HG02678 (cell line): ENCODE data around the gene TTBK2.
"Not testable (repeated sequence)": the region's sequence is repeated elsewhere in the genome, so short reads cannot be mapped to it uniquely, and the experiment has no call there.

Experiments
- ATAC-seq: cut with Tn5 transposase; IDR thresholded peaks from one replicate; pipeline ENCODE4 v1.9.1; 2021; ENCODE audit warnings: mild to moderate bottlenecking, moderate library complexity; ENCODE audit not compliant: unreplicated experiment

TTBK2 gene

GRCh38 chr15:42766109-42766508 lies 154.5 kb downstream of the TTBK2 start:
- not testable (repeated sequence) for ATAC-seq

DNA sequence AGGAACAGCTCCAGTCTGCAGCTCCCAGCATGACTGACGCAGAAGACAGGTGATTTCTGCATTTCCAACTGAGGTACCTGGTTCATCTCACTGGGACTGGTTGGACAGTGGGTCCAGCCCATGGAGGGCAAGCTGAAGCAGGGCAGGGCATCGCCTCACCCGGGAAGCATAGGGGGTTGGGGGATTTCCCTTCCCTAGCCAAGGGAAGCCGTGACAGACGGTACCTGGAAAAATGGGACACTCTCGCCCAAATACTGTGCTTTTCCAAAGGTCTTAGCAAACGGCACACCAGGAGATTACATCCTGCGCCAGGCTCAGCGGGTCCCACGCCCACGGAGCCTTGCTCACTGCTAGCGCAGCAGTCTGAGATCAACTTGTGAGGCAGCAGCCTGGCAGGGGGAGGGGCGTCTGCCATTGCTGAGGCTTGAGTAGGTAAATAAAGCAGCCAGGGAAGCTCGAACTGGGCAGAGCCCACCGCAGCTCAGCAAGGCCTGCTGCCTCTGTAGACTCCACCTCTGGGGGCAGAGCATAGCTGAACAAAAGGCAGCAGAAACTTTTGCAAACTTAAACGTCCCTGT lies 156.3 kb downstream of the TTBK2 start:
- ATAC-seq: not testable (repeated sequence)

GRCh38 chr15:42761813-42762212 lies 158.8 kb downstream of the TTBK2 start:
- not testable (repeated sequence) for ATAC-seq

- no peak for ATAC-seq
Measured at GRCh38 chr15:42760759-42761158, 159.8 kb downstream of the TTBK2 start.

DNA sequence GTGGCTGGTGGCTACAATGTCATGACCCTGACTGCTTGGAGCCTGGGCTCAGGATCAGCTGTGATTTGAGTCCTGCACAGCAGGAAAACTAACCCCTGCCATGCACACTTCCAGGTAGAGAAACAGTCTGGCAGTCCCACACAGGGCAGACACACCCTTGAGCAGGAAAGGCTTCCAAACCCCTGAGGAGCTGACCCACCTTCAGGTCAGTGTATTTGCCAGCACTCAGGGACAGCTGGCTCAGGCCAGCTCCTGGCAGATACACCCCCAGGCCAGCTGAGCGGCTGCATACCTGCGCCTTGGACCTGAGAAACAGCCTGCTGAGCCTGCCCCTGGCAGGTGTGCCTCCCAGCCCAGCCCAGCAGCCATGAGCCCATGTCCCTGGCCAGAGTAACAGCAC lies 161.5 kb downstream of the TTBK2 start:
- ATAC-seq: no peak

DNA sequence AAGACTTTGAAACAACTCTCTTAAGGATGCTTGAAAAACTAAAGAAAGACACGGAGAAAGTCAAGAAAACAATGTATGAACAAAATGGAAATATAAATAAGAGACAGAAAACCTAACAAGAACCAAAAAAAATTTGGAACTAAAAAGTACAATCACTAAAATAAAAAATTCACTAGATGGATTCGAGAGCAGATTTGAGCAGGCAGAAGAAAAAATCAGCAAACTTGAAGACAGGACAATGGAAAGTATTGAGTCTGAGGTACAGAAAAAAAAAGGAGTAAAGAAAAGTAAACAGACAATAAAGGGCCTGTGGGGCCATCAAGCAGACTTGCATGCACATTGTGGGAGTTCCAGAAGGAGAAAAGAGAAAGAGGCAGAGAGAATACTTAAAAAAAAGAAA lies 170.3 kb downstream of the TTBK2 start:
- ATAC-seq: no peak

DNA sequence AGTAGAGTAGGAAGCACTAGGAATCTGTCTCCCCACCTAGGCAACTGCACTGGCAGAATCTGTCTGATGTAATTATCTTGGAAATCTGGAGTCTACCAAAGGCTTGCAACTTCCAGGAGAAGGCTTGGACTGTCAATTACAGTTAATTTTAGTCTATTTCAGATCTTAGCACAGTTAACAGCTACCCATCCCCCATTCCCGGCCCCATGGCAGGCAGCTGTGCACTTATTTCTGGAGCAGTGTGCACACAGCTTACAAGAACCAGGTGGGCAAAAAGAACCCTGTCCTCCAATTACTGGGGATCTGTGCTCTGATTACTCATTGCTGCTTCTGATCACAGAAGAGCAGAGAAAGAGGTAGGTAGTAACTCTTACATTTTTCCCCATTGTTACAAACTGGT lies 171.3 kb downstream of the TTBK2 start:
- no peak for ATAC-seq

DNA sequence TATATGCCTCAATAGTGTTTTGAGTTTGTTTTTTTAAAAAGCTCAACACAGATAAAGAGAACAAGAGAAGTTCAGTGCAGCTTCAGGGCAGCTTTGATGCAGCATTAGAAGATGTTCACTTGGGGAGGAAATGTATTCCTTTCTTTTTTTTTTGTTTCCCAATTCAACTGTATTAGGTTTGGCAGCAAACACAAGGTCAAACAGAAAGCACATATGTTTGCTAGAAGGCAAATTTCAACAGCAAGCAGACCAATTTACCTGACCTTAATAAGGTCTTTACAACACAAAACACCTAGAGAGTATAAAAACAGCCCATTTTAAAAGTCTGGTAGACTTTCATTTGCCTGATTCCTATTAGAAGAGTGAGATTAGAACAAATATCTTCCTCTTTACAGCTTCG lies 176.4 kb downstream of the TTBK2 start:
- ATAC-seq: no peak

GRCh38 chr15:42742149-42742548 lies 178.4 kb downstream of the TTBK2 start:
- ATAC-seq: no peak

DNA sequence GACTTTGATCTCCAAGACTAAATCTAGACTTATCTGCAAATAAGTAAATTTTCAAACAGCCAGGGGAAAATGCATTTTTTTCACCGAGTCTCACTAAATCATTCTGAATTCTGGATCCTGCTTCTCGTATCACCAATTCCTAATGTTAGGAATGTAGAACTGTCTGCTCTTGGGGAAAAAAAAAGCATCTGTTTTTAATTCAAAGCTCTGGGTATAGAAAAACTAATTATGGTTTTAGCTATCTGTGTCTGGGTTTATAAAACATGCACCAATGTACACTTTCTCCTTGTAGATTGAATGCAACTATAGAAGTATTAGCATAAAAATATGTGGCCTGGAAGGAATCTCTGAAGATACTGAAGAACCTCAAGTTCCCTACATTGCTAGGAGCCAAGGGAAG lies 178.9 kb downstream of the TTBK2 start:
- ATAC-seq: no peak

- no peak for ATAC-seq
Measured at GRCh38 chr15:42737529-42738328, 182.8 kb downstream of the TTBK2 start.

- peak; percentile 89 for ATAC-seq
Measured at GRCh38 chr15:42736793-42737528, 183.6 kb downstream of the TTBK2 start, which contains the start of gene CDAN1. Gene CDAN1 (minus strand): TSS chr15:42737128. CDS start chr15:42737102, 26 bp downstream.

DNA sequence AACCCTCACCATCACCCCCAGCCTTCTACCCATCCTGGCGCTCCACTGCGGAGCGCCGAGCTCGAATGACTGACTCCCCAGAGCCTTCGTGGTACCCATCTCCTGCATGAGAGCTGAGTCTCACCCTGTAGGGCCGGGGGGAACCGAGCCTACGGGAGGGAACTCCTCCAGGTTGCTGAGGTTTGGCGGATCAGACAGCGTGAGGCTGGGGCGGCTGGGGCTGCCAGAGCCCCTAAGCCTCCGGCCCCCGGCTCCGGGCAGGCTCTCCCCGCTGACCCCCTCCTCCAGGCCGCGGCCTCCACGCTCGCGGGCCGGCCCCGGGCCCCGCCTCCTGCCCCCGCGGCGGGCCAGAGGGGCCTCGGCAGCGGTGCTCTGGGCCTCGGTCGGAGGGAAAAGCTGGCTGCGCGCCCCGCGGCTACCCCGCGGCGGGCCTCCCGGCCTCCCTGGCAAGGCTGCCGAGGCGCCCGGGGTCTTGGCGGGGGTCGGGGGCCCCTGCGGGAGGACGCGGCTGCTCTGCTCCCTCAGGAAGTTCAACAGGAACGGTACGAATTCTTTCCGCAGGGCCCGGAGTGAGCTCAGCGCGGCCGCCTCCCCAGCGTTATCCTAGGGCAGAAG lies 184.3 kb downstream of the TTBK2 start:
- ATAC-seq: peak; percentile 25

DNA sequence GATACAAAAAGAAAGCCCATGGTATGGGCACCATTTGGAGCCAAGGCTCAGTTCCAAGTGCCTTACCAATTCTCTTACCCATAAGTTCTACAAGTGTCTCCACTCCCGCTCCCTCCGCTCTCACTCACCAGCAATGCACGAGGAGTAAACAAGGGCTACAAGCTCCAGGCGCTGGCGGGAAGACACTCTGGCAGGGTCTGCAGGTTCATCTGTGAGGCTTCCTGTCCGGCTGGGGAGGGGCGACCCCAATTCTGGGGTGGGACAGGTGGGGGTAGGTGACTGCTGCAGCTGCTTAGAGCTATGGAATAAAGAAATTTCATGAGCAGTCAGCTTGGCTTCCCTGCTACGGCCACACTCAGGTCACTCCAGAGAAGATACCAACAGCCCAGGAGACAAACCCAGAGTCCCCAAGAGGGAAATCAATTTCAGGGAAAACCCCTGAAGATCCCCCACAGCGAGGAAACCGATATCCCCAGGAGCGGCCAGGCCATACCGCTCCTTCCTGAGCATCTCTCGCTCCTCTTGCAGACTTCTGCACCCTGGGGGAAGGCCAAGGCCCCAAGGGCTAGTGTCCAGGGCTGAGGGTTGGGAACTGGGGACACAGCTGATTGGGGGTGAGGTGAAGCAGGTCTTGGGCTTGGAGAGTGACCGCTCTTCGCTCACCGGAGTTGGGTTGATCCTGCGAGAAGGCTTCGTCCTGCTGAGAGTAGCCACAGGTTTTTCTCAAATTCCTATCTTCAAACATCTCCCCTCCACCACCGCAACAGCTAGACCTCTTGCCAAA lies 185.0 kb downstream of the TTBK2 start:
- ATAC-seq: no peak

DNA sequence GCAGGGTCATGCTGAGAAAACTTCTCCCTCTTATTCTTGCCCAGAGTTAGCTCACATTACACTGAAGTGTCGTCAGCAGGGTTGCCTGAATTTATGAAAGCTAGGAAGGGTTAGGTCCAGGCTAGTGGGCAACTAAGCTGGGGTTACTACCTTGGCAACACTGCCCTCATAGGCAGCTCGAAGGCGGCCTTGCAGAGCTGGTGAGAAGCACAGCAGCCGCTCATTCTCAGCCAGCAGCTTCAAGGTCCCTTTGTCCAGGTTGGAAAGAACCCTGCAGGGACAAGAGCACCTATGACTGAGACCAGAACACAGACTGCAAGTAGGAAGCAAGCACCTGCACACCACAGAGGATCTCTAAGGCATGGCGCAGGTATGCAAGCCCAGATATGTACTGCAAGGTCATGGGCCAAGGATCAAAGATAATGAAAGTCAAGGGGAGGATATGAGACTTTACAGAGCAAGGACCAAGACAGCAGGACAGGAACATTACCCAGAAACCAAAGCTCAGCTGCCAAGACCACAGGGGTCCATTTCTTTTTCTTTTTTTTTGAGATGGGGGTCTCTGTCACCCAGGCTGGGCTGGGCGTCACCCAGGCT lies 186.4 kb downstream of the TTBK2 start:
- ATAC-seq: no peak

DNA sequence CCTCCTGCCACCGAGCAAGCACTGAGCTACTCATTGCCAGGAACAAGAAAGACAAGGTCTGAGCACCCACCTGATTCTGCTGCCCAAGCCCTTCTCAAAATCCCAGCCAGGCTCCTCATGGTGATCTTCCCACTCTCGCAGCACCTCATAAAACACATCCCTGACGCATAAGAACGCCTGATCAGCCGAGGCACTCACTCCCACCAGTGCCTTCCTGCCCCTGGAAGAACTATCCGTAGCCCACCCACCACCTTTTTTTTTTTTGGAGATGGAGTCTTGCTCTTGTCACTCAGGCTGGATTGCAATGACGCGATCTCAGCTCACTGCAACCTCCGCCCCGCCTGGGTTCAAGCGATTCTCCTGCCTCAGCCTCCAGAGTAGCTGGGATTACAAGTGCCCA lies 187.6 kb downstream of the TTBK2 start:
- ATAC-seq: no peak

DNA sequence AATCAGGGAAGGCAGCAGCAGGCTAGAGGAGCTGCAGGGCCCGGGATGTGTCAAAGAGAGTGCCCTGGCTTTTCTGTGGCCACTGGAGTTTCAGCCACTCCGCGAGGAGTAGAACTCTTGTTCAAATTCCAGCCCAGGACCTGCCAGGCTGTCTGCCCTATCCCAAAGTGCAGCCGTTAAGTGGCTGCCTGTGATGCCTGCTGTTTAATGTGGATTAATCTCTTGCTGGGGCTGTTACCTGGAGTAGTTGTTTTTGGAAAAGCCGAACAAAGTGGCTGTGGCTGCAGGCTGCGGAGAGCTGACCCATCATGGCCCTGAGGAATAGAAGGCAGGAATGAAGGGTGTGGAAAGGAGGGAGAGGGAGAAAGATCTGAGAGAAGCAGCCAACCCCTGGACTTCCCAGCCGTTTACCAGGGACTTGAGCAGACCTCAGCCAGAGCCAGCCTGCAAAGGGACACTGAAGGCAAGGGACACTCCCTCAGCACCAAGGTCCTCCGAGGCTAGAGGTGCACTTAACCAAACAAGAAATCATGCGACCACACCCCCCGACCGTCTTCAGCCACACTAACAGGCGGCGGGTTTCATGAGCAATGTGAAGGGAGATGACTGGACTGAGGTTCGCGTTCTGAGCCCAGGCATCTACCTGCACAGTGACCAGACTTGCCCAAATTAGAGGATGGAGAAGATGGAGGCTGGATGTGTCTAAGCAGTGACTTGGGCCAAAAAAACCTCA lies 188.3 kb downstream of the TTBK2 start:
- ATAC-seq: no peak

GRCh38 chr15:42731461-42731860 lies 189.1 kb downstream of the TTBK2 start:
- no peak for ATAC-seq

GRCh38 chr15:42730536-42730935 lies 190.0 kb downstream of the TTBK2 start:
- no peak for ATAC-seq

DNA sequence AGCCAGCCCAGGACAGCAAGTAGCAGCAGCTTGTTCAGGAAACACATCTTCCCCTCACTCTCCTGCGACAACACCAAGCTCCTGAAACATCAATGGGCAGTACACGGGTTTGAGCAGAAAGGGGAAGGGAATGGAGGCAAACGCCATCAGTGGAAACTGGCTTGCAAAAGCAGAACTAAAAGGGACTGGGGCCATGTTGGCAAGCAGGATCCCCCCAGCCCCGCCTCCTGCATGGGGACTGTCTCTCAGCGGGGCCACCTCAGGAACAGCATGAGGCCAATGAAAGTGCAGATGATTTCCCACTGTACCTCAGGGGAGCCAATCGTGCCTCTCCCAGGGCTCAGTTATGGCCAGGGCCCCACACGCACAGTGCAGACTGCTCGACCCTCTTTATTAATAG lies 190.4 kb downstream of the TTBK2 start:
- ATAC-seq: no peak
